ENCODE results near the gene SAMD11.
A peak's percentile ranks its signal among the peaks of the same experiment; 100 is the strongest.
"Not testable (repeated sequence)": the region's sequence is repeated elsewhere in the genome, so short reads cannot be mapped to it uniquely, and the experiment has no call there.

SAMD11 gene

GRCh38 chr1:942864-943533 is 19.3 kb downstream of the SAMD11 start:
- Histone ChIP-seq H3K27me3 (ENCODE audit: control insufficient read depth in 1 of 2, insufficient read depth in 2 of 2, low read length in 2 of 2) (peaks cover 20 to 51% of the 10 kb centered on the region in 2 donors), H3K4me3 (ENCODE audit: low read length in 2 of 2) (peak overlapping the region in 1 of 2 donors; percentile 40)

GRCh38 chr1:943545-944340 is 20.0 kb downstream of the SAMD11 start:
- no peak overlapping the region for H3K9ac ChIP-seq (ENCODE audit: low read length in 2 of 2)
- H3K27me3 ChIP-seq (ENCODE audit: control insufficient read depth in 1 of 2, insufficient read depth in 2 of 2, low read length in 2 of 2), result peaks cover 20 to 44% of the 10 kb centered on the region in 2 donors
- H3K36me3 ChIP-seq (ENCODE audit: control insufficient read depth in 2 of 2, insufficient read depth in 2 of 2, low read length in 2 of 2), result peaks cover 11 to 12% of the 10 kb centered on the region in 2 donors
- peak overlapping the region in 1 of 2 donors; percentile 8 for H3K4me3 ChIP-seq (ENCODE audit: low read length in 2 of 2)
- H3K27ac ChIP-seq (ENCODE audit: low read length), result no peak overlapping the region
- no peaks in the 10 kb centered on the region for H3K9me3 ChIP-seq (ENCODE audit: control insufficient read depth in 2 of 2, low read length in 2 of 2)
- H3K4me1 ChIP-seq (ENCODE audit: control insufficient read depth, insufficient read depth, low read length), result peaks cover 44% of the 10 kb centered on the region

More at GRCh38 chr1:942864-943533, 19.3 kb downstream of the SAMD11 start:
- H3K36me3 ChIP-seq (ENCODE audit: control insufficient read depth in 2 of 2, insufficient read depth in 2 of 2, low read length in 2 of 2), result peaks cover 9 to 12% of the 10 kb centered on the region in 2 donors
- H3K27ac ChIP-seq (ENCODE audit: low read length), result peak overlapping the region; percentile 11
- H3K9ac ChIP-seq (ENCODE audit: low read length in 2 of 2), result no peak overlapping the region
- H3K4me1 ChIP-seq (ENCODE audit: control insufficient read depth, insufficient read depth, low read length), result peaks cover 47% of the 10 kb centered on the region
- no peaks in the 10 kb centered on the region for H3K9me3 ChIP-seq (ENCODE audit: control insufficient read depth in 2 of 2, low read length in 2 of 2)

GRCh38 chr1:944341-945325 is 20.9 kb downstream of the SAMD11 start:
- H3K27ac ChIP-seq (ENCODE audit: low read length), result no peak overlapping the region
- peaks cover 17 to 18% of the 10 kb centered on the region in 2 donors for H3K36me3 ChIP-seq (ENCODE audit: control insufficient read depth in 2 of 2, insufficient read depth in 2 of 2, low read length in 2 of 2)

GRCh38 chr1:945688-946556 is 22.2 kb downstream of the SAMD11 start:
- Histone ChIP-seq H3K9ac (ENCODE audit: low read length in 2 of 2) (no peak overlapping the region), H3K36me3 (ENCODE audit: control insufficient read depth in 2 of 2, insufficient read depth in 2 of 2, low read length in 2 of 2) (peaks cover 28 to 29% of the 10 kb centered on the region in 2 donors), H3K27ac (ENCODE audit: low read length) (no peak overlapping the region)

More at GRCh38 chr1:944341-945325, 20.9 kb downstream of the SAMD11 start:
- Histone ChIP-seq H3K4me1 (ENCODE audit: control insufficient read depth, insufficient read depth, low read length) (peaks cover 39% of the 10 kb centered on the region), H3K9ac (ENCODE audit: low read length in 2 of 2) (no peak overlapping the region), H3K27me3 (ENCODE audit: control insufficient read depth in 1 of 2, insufficient read depth in 2 of 2, low read length in 2 of 2) (peaks cover 15 to 35% of the 10 kb centered on the region in 2 donors), H3K4me3 (ENCODE audit: low read length in 2 of 2) (no peak overlapping the region), H3K9me3 (ENCODE audit: control insufficient read depth in 2 of 2, low read length in 2 of 2) (no peaks in the 10 kb centered on the region)

GRCh38 chr1:946811-947210 is 23.1 kb downstream of the SAMD11 start:
- not testable (repeated sequence) for H3K9me3 ChIP-seq (ENCODE audit: control insufficient read depth in 2 of 2, low read length in 2 of 2); H3K4me3 ChIP-seq (ENCODE audit: low read length in 2 of 2); H3K27ac ChIP-seq (ENCODE audit: low read length); H3K9ac ChIP-seq (ENCODE audit: low read length in 2 of 2)
- Histone ChIP-seq H3K27me3 (ENCODE audit: control insufficient read depth in 1 of 2, insufficient read depth in 2 of 2, low read length in 2 of 2) (peaks cover 6 to 16% of the 10 kb centered on the region in 2 donors), H3K4me1 (ENCODE audit: control insufficient read depth, insufficient read depth, low read length) (peaks cover 20% of the 10 kb centered on the region), H3K36me3 (ENCODE audit: control insufficient read depth in 2 of 2, insufficient read depth in 2 of 2, low read length in 2 of 2) (peaks cover 33 to 37% of the 10 kb centered on the region in 2 donors)

More at GRCh38 chr1:945688-946556, 22.2 kb downstream of the SAMD11 start:
- Histone ChIP-seq H3K27me3 (ENCODE audit: control insufficient read depth in 1 of 2, insufficient read depth in 2 of 2, low read length in 2 of 2) (peaks cover 8 to 25% of the 10 kb centered on the region in 2 donors), H3K9me3 (ENCODE audit: control insufficient read depth in 2 of 2, low read length in 2 of 2) (no peaks in the 10 kb centered on the region), H3K4me1 (ENCODE audit: control insufficient read depth, insufficient read depth, low read length) (peaks cover 26% of the 10 kb centered on the region), H3K4me3 (ENCODE audit: low read length in 2 of 2) (no peak overlapping the region)

- H3K27me3 ChIP-seq (ENCODE audit: control insufficient read depth in 1 of 2, insufficient read depth in 2 of 2, low read length in 2 of 2), result peaks cover 2 to 5% of the 10 kb centered on the region in 2 donors
- H3K4me3 ChIP-seq (ENCODE audit: low read length in 2 of 2), result no peak overlapping the region
- H3K27ac ChIP-seq (ENCODE audit: low read length), result no peak overlapping the region
- peaks cover 11% of the 10 kb centered on the region for H3K4me1 ChIP-seq (ENCODE audit: control insufficient read depth, insufficient read depth, low read length)
- peaks cover 39 to 43% of the 10 kb centered on the region in 2 donors for H3K36me3 ChIP-seq (ENCODE audit: control insufficient read depth in 2 of 2, insufficient read depth in 2 of 2, low read length in 2 of 2)
- no peak overlapping the region for H3K9ac ChIP-seq (ENCODE audit: low read length in 2 of 2)
- H3K9me3 ChIP-seq (ENCODE audit: control insufficient read depth in 2 of 2, low read length in 2 of 2), result no peaks in the 10 kb centered on the region
These were observed 24.2 kb downstream of the SAMD11 start for GRCh38 chr1:947958-948357.

- no peak overlapping the region for H3K27ac ChIP-seq (ENCODE audit: low read length)
- H3K27me3 ChIP-seq (ENCODE audit: control insufficient read depth in 1 of 2, insufficient read depth in 2 of 2, low read length in 2 of 2), result no peaks in the 10 kb centered on the region
- H3K9me3 ChIP-seq (ENCODE audit: control insufficient read depth in 2 of 2, low read length in 2 of 2), result no peaks in the 10 kb centered on the region
- no peak overlapping the region for H3K9ac ChIP-seq (ENCODE audit: low read length in 2 of 2)
- no peak overlapping the region for H3K4me3 ChIP-seq (ENCODE audit: low read length in 2 of 2)
- peaks cover 4% of the 10 kb centered on the region for H3K4me1 ChIP-seq (ENCODE audit: control insufficient read depth, insufficient read depth, low read length)
- H3K36me3 ChIP-seq (ENCODE audit: control insufficient read depth in 2 of 2, insufficient read depth in 2 of 2, low read length in 2 of 2), result peaks cover 53 to 61% of the 10 kb centered on the region in 2 donors
These were observed 26.5 kb downstream of the SAMD11 start for GRCh38 chr1:950268-950667.

GRCh38 chr1:950881-951280 is 27.2 kb downstream of the SAMD11 start:
- Histone ChIP-seq H3K4me3 (ENCODE audit: low read length in 2 of 2) (no peak overlapping the region), H3K27ac (ENCODE audit: low read length) (no peak overlapping the region), H3K36me3 (ENCODE audit: control insufficient read depth in 2 of 2, insufficient read depth in 2 of 2, low read length in 2 of 2) (peaks cover 59 to 66% of the 10 kb centered on the region in 2 donors), H3K9ac (ENCODE audit: low read length in 2 of 2) (no peak overlapping the region), H3K4me1 (ENCODE audit: control insufficient read depth, insufficient read depth, low read length) (peaks cover 4% of the 10 kb centered on the region), H3K9me3 (ENCODE audit: control insufficient read depth in 2 of 2, low read length in 2 of 2) (no peaks in the 10 kb centered on the region), H3K27me3 (ENCODE audit: control insufficient read depth in 1 of 2, insufficient read depth in 2 of 2, low read length in 2 of 2) (no peaks in the 10 kb centered on the region)

- Histone ChIP-seq H3K4me3 (ENCODE audit: low read length in 2 of 2) (no peak overlapping the region), H3K27ac (ENCODE audit: low read length) (no peak overlapping the region), H3K27me3 (ENCODE audit: control insufficient read depth in 1 of 2, insufficient read depth in 2 of 2, low read length in 2 of 2) (no peaks in the 10 kb centered on the region), H3K4me1 (ENCODE audit: control insufficient read depth, insufficient read depth, low read length) (peaks cover 4% of the 10 kb centered on the region), H3K9ac (ENCODE audit: low read length in 2 of 2) (no peak overlapping the region), H3K9me3 (ENCODE audit: control insufficient read depth in 2 of 2, low read length in 2 of 2) (no peaks in the 10 kb centered on the region), H3K36me3 (ENCODE audit: control insufficient read depth in 2 of 2, insufficient read depth in 2 of 2, low read length in 2 of 2) (peaks cover 60 to 70% of the 10 kb centered on the region in 2 donors)
These were observed 27.6 kb downstream of the SAMD11 start for GRCh38 chr1:951364-951763.

Measured in stomach smooth muscle (tissue), 2 donors.